Astrocyte of the cerebellum (primary cell): ENCODE measurements around the gene NAPSA.
"Not testable (repeated sequence)": the region's sequence is repeated elsewhere in the genome, so short reads cannot be mapped to it uniquely, and the experiment has no call there.

Source experiments
- DNase-seq: peaks from one replicate; pipeline ENCODE4 v3.0.0-alpha.2; 2011; ENCODE audit warnings: low read depth
- H3K4me3 ChIP-seq: 2 replicates; pipeline ENCODE4 v1.5.1; 2011; ENCODE audit warnings: mild to moderate bottlenecking, low read depth, low read length, moderate library complexity
- CTCF ChIP-seq: IDR thresholded peaks from 2 replicates; pipeline ENCODE4 v1.5.1; 2012; ENCODE audit warnings: low read length, low read depth, moderate library complexity, mild to moderate bottlenecking; ENCODE audit errors: missing control alignments
- in situ Hi-C: cut with HindIII; loops from 2 replicates; pipeline ENCODE4 v1.10.0; 2017; ENCODE audit warnings: low sequenced_read_pairs

Gene NAPSA

DNA sequence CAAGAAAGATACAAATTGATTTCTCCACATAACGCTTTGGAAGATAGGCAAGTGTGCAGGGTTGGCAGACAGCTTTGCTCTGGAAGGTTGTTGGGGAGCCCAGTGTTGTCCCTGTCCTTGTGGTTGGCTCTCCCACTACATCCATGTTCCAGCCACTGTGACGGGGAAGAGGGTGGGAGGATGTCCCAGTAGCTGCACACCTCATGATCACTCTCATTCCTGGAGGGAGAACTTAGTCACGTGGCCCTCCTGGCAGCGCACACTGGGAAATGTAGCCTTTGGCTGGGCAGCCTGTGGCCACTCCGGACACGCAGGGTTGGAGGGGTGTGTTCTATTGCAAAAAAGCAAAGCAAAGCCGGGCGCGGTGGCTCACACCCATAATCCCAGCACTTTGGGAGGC, 28.6 kb upstream of the NAPSA start:
- no peak overlapping the region for H3K4me3 ChIP-seq
- TF ChIP-seq CTCF: no peak
- DNase-seq: no peak
- in situ Hi-C loops: no loop called here

- no peak for DNase-seq
- no peak overlapping the region for H3K4me3 ChIP-seq
- in situ Hi-C loops: no loop called here
- TF ChIP-seq CTCF: no peak
Measured at GRCh38 chr19:50393589-50393988, 28.1 kb upstream of the NAPSA start.

DNA sequence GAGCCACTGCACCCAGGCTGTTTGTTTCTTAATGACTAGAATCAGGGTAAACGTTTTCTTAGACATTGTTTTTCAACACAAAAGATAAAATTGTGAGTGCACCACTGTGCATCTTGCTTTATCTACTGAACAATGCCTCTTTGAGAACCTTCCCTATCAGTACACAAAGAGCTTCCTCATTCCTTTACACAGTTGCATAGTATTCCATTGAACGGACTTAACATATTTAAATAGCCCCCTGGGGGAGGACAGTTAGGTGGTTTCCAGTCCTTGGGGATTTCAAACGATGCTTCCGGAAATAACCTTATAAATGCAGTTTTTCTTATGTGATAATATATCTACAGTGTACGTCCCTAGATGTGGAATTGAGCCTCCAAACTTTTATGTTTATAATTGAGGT, 27.3 kb upstream of the NAPSA start:
- H3K4me3 ChIP-seq: no peak overlapping the region
- in situ Hi-C loops: no loop called here
- TF ChIP-seq CTCF: no peak
- no peak for DNase-seq

DNA sequence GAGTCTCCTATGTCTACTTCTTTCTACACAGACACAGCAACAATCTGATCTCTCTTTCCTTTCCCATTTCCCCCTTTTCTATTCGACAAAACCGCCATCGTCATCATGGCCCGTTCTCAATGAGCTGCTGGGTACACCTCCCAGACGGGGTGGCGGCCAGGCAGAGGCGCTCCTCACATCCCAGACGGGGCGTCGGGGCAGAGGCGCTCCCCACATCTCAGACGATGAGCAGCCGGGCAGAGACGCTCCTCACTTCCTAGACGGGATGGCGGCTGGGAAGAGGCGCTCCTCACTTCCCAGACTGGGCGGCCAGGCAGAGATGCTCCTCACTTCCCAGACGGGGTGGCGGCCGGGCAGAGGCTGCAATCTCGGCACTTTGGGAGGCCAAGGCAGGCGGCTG, 25.5 kb upstream of the NAPSA start:
- H3K4me3 ChIP-seq, in situ Hi-C loops: not testable (repeated sequence)

GRCh38 chr19:50390295-50390694, 24.9 kb upstream of the NAPSA start:
- H3K4me3 ChIP-seq, in situ Hi-C loops, DNase-seq: not testable (repeated sequence)

More for the DNA sequence above, 25.5 kb upstream of the NAPSA start:
- DNase-seq: not testable (repeated sequence)

GRCh38 chr19:50387868-50388245, 22.4 kb upstream of the NAPSA start:
- no peak for TF ChIP-seq CTCF
- DNase-seq: no peak
- H3K4me3 ChIP-seq: no peak overlapping the region
- in situ Hi-C loops: no loop called here

- in situ Hi-C loops: no loop called here
- DNase-seq: no peak
- no peak for TF ChIP-seq CTCF
- no peak overlapping the region for H3K4me3 ChIP-seq
Measured at GRCh38 chr19:50387176-50387867, 21.9 kb upstream of the NAPSA start.
